HCT116 (cell line): ENCODE measurements around the gene LRPPRC. TPM values are rescaled to one million over a fixed set of nuclear protein-coding genes. Genes with fewer than 3 reads are reported as not detected.

Experiments used
- ATAC-seq: fragments of 200-7000 bp; cut with Tn5 transposase; 2 replicates; pipeline ENCODE4 v1.9.1; 2020; ENCODE audit warnings: mild to moderate bottlenecking, moderate library complexity
- BruUV-seq: library from RNA; stranded (reverse); fragments of 400-500 nt; replicated peaks from 2 replicates; lab custom pipeline; 2021; lab: Mats Ljungman, UMichigan
- CTCF ChIA-PET: fragments of 300-600 bp; sonication (Branson Sonifier 250); formaldehyde crosslinking; loops from one replicate; lab custom pipeline; 2021; ENCODE audit warnings: antibody characterized with exemption; lab: Charles Lee
- POLR2A ChIA-PET: fragments of 300-600, 350-600 bp; sonication (Branson Sonifier 250); formaldehyde crosslinking; loops from one replicate; lab custom pipeline; 2021; ENCODE audit warnings: antibody characterized with exemption; lab: Charles Lee
- RAD21 ChIA-PET, 2 experiments: fragments of 300-600 bp; sonication (Branson Sonifier 250); formaldehyde crosslinking; loops; one replicate each; lab custom pipeline; 2023; ENCODE audit warnings: low total read pairs in 2 of 2; ENCODE audit not compliant: uncharacterized antibody in 2 of 2, unreplicated experiment in 2 of 2, low non-redundant PET in 1 of 2; lab: Charles Lee
- DNase-seq: peaks from one replicate; pipeline ENCODE4 v3.0.0-alpha.2; 2010; ENCODE audit warnings: low read depth, low spot score
- H2AFZ ChIP-seq: fragments of 200-600 bp; shearing (Covaris generic), sonication (generic); 2 replicates; pipeline ENCODE4 v1.6.1; 2017; ENCODE audit warnings: low read depth, mixed run types, mixed read lengths, antibody characterized with exemption, low read length; ENCODE audit not compliant: poor library complexity, severe bottlenecking
- H3K27ac ChIP-seq: 2 replicates; pipeline ENCODE4 v1.5.1; 2012; ENCODE audit warnings: low read depth, low read length
- H3K27me3 ChIP-seq: fragments of 200-600 bp; sonication (generic); 2 replicates; pipeline ENCODE4 v1.6.1; 2016; ENCODE audit warnings: mixed run types, low read length, mixed read lengths; ENCODE audit not compliant: insufficient read depth
- H3K36me3 ChIP-seq, 2 experiments: fragments of 200-500 bp in 1 of 2; fragments of 200-600 bp in 1 of 2; sonication (Bioruptor generic) in 1 of 2; sonication (generic) in 1 of 2; 2 replicates each; pipeline versions ENCODE4 v1.5.1 to v1.6.1; 2014 to 2016; ENCODE audit warnings: low read length in 2 of 2, inconsistent platforms in 1 of 2, mixed read lengths in 1 of 2, mixed run types in 1 of 2; ENCODE audit not compliant: insufficient read depth in 2 of 2, control insufficient read depth in 1 of 2
- H3K4me1 ChIP-seq, 2 experiments: fragments of 200-600 bp in 1 of 2; sonication (generic) in 1 of 2; 2 replicates each; pipeline versions ENCODE4 v1.5.1 to v1.6.1; 2012 to 2017; ENCODE audit warnings: low read length in 2 of 2, inconsistent platforms in 1 of 2, mild to moderate bottlenecking in 1 of 2, mixed read lengths in 1 of 2, mixed run types in 1 of 2, moderate library complexity in 1 of 2; ENCODE audit not compliant: insufficient read depth in 2 of 2, control insufficient read depth in 1 of 2
- H3K4me2 ChIP-seq: fragments of 200-600 bp; sonication (generic); 2 replicates; pipeline ENCODE4 v1.6.1; 2017; ENCODE audit warnings: mixed run types, low read length, mixed read lengths
- H3K4me3 ChIP-seq, 2 experiments: fragments of 200-600 bp in 1 of 2; sonication (generic) in 1 of 2; replicated peaks in 1 of 2; 2 replicates each; pipeline ENCODE4 v1.5.1; 2011 to 2016; ENCODE audit warnings: low read length in 2 of 2, control low read depth in 1 of 2, low read depth in 1 of 2, mild to moderate bottlenecking in 1 of 2, mixed read lengths in 1 of 2, mixed run types in 1 of 2
- H3K79me2 ChIP-seq: fragments of 200-600 bp; sonication (generic); 2 replicates; pipeline ENCODE4 v1.6.1; 2017; ENCODE audit warnings: mild to moderate bottlenecking, mixed run types, low read length, moderate library complexity, mixed read lengths; ENCODE audit not compliant: insufficient read depth
- H3K9ac ChIP-seq: fragments of 200-600 bp; sonication (generic); 2 replicates; pipeline ENCODE4 v1.6.1; 2016; ENCODE audit warnings: low read length, mixed read lengths
- H3K9me2 ChIP-seq: fragments of 200-600 bp; sonication (generic), shearing (Covaris generic); 2 replicates; pipeline ENCODE4 v1.6.1; 2017; ENCODE audit warnings: mixed run types, mild to moderate bottlenecking, moderate library complexity; ENCODE audit not compliant: insufficient read depth
- H3K9me3 ChIP-seq, 2 experiments: fragments of 200-500 bp in 1 of 2; fragments of 200-600 bp in 1 of 2; sonication (Bioruptor generic) in 1 of 2; sonication (generic) in 1 of 2; 2 replicates each; pipeline ENCODE4 v1.6.1; 2014 to 2017; ENCODE audit warnings: low read length in 2 of 2, mixed read lengths in 2 of 2, inconsistent platforms in 1 of 2, low read depth in 1 of 2, mild to moderate bottlenecking in 1 of 2, mixed run types in 1 of 2, moderate library complexity in 1 of 2; ENCODE audit not compliant: control insufficient read depth in 1 of 2, insufficient read depth in 1 of 2
- H4K20me1 ChIP-seq: fragments of 200-600 bp; sonication (generic), shearing (Covaris generic); 2 replicates; pipeline ENCODE4 v1.6.1; 2017; ENCODE audit warnings: mixed run types, mild to moderate bottlenecking, moderate library complexity; ENCODE audit not compliant: insufficient read depth
- CEBPB ChIP-seq: IDR thresholded peaks from 2 replicates; pipeline ENCODE4 v1.6.1; 2012; ENCODE audit warnings: low read depth
- EGR1 ChIP-seq: IDR thresholded peaks from 2 replicates; pipeline ENCODE4 v1.6.1; 2012; ENCODE audit warnings: low read depth
- EZH2 ChIP-seq: fragments of 200-600 bp; sonication (generic); IDR thresholded peaks from 2 replicates; pipeline ENCODE4 v1.6.1; 2017; ENCODE audit warnings: antibody characterized with exemption, mixed run types
- EZH2phosphoT487 ChIP-seq: fragments of 200-600 bp; IDR thresholded peaks from 2 replicates; pipeline ENCODE4 v1.6.1; 2018; ENCODE audit warnings: antibody characterized with exemption, borderline replicate concordance
- JUND ChIP-seq: IDR thresholded peaks from 2 replicates; pipeline ENCODE4 v1.6.1; 2012
- POLR2A ChIP-seq: IDR thresholded peaks from 2 replicates; pipeline ENCODE4 v1.7.0; 2011; ENCODE audit warnings: borderline replicate concordance; ENCODE audit not compliant: insufficient read depth, insufficient read length; ENCODE audit errors: extremely low read depth
- POLR2AphosphoS5 ChIP-seq: IDR thresholded peaks from 2 replicates; pipeline ENCODE4 v1.6.1; 2011; ENCODE audit warnings: mild to moderate bottlenecking, low read depth, low read length, moderate library complexity
- RAD21 ChIP-seq: IDR thresholded peaks from 2 replicates; pipeline ENCODE4 v1.6.1; 2012; ENCODE audit warnings: low read depth, mild to moderate bottlenecking
- YY1 ChIP-seq: IDR thresholded peaks from 2 replicates; pipeline ENCODE4 v1.6.1; 2011; ENCODE audit warnings: low read length, low read depth, moderate library complexity, mild to moderate bottlenecking; ENCODE audit not compliant: insufficient replicate concordance; ENCODE audit errors: extremely low read depth
- intact Hi-C: fragments of 100-400 bp; cut with micrococcal nuclease; formaldehyde crosslinking; loops from 2 replicates; pipeline ENCODE4 v1.10.0; 2022
- total RNA-seq: library from RNA; stranded (reverse); gene quantifications from one replicate; pipeline ENCODE4 v1.2.1, GENCODE V29; 2021; ENCODE audit not compliant: unreplicated experiment

LRPPRC gene
- total RNA-seq, 1 experiment from 2014 or later = 210 TPM

DNA sequence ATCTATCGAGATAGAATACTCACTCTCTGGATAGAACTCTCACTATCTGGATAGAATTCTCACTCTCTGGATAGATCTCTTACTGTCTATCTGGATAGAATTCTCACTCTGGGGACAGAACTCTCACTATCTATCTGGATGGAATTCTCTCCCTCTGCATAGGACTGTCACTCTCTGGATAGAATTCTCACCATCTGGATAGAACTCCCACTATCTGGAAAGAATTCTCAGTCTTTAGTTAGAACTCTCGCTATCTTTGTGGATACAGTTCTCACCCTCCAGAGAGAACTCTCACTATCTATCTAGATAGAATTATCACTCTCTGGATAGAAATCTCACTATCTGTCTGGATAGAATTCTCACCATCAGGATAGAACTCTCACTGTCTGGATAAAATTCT lies 140.5 kb downstream of the LRPPRC start:
- Histone ChIP-seq H3K4me1 (no peaks in the 10 kb centered on the region), H3K9me2 (no peaks in the 10 kb centered on the region), H3K36me3 (no peaks in the 10 kb centered on the region), H2AFZ (no peak overlapping the region), H3K27ac (no peak overlapping the region), H3K9ac (no peak overlapping the region), H3K4me3 (no peak overlapping the region), H3K4me2 (no peak overlapping the region), H3K27me3 (peaks cover 59% of the 10 kb centered on the region), H4K20me1 (no peaks in the 10 kb centered on the region), H3K79me2 (no peaks in the 10 kb centered on the region), H3K9me3 (no peaks in the 10 kb centered on the region)
- ATAC-seq = no peak
- ChIA-PET CTCF (no interaction called here), RAD21 (no interaction called here), POLR2A (no interaction called here)
- DNase-seq = no peak
- BruUV-seq = no TSS peak
- intact Hi-C loops = no loop called here
- no peak for TF ChIP-seq EZH2
- peak; percentile 92; the same call in 1 of the 2 replicates for TF ChIP-seq EZH2phosphoT487

DNA sequence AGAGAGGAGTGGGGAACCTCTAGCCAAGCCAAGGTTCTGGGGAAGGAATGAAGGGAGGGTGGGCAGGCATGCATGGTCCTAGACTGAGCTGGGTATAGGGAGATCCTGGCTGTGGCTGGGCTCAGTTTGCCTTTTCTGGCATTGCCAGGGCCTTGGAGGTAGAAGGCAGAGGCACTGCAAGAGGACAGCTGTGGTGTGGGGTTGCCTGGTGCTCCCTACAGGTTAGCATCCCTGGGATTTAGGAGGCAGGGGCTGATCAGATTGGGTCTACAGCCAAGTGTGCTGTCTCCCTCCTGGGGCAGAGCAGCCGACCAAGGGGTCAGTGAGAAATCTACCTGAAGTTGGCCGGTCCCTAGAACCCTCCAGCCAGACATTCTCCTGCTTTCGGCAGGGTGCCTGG lies 141.1 kb downstream of the LRPPRC start:
- TF ChIP-seq JUND = no peak
- no peak for TF ChIP-seq EGR1
- no peak for TF ChIP-seq RAD21
- no peak for TF ChIP-seq CEBPB
- no peak for TF ChIP-seq POLR2A
- TF ChIP-seq POLR2AphosphoS5 = no peak
- no peak for TF ChIP-seq YY1
- no peak for ATAC-seq
- ChIA-PET RAD21 (no interaction called here), POLR2A (no interaction called here), CTCF (no interaction called here)
- Histone ChIP-seq H3K9me3 (no peaks in the 10 kb centered on the region), H3K4me3 (no peak overlapping the region), H3K36me3 (no peaks in the 10 kb centered on the region), H4K20me1 (no peaks in the 10 kb centered on the region), H3K27ac (no peak overlapping the region), H3K9me2 (no peaks in the 10 kb centered on the region), H3K27me3 (peaks cover 53% of the 10 kb centered on the region), H3K4me1 (no peaks in the 10 kb centered on the region), H2AFZ (no peak overlapping the region), H3K9ac (no peak overlapping the region), H3K79me2 (no peaks in the 10 kb centered on the region), H3K4me2 (no peak overlapping the region)
- no peak for DNase-seq
- intact Hi-C loops = no loop called here
- no TSS peak for BruUV-seq
